DMS114 treated with DMSO at 0.1 percent for 48 hours (cell line): Measurements from ENCODE around the gene COL13A1.

Experiments used
- DNase-seq: peaks from one replicate; lab custom pipeline; 2025; ENCODE audit not compliant: unreplicated experiment; lab: John Stamatoyannopoulos, UW

The COL13A1 gene

DNA sequence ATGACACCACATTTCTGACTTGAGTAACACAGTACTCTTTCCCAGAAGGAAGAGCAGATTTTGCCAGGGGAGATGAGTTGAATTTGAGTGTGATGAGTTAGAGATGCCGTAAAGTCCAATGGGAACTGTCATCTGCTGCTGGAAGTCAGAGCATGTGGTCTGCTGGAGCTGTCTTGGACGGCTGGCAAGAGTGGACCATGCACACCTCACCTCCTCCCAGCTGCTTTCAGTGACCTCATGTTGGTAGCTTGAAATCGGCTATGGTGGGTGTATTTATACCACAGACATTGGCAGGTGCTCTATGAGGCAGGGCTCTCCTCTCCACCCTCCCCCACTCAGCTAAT, 82.3 kb downstream of the COL13A1 start:
- DNase-seq = no peak

DNA sequence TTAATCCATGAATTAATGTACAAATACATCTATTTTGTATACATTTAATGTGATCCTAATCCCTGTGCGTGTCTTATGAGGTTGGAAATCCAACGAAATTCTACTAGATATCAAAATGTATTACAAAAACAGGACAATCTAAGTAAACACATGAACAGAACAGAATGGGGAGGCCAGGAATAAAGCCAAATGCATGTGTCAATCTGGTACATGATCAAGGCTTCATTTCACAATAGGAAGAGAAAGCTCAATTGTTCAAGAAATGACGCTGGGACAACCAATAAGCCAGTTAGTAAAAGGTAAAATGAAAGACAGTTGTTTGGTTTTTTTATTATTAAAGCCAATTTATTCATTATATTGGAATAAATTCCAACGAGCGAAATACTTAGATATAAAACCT, 83.0 kb downstream of the COL13A1 start:
- DNase-seq = no peak

DNA sequence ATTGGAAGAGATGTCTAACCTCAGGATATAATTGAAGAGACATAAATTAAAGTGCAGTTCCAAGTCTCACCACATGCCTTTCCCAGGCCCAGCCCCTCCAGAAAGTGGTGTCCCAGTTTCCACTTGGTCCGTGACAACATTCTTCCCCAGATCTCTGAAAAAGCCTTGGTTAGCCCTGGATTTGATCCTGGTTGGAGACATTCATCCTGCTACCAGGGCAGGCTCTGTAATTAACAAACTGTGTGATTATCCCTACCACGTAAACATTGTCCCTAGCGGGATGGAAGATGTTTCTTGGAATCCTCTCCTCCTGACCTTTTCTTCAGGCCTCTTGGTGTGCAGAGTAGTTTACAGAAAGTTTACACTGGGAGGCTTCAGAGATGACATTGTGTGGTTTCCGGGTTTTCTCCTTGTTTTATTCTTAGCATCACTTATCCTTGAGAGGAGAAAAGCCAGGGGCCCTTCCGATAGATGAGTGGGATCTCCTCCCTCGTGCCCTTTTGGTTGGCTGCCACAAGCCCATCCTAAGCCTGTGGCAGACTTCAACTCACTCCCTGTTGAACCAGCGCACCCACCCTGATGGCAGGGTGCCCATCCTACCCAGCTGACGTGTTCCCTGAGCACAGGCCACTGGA, 83.8 kb downstream of the COL13A1 start:
- DNase-seq = peak; percentile 17

DNA sequence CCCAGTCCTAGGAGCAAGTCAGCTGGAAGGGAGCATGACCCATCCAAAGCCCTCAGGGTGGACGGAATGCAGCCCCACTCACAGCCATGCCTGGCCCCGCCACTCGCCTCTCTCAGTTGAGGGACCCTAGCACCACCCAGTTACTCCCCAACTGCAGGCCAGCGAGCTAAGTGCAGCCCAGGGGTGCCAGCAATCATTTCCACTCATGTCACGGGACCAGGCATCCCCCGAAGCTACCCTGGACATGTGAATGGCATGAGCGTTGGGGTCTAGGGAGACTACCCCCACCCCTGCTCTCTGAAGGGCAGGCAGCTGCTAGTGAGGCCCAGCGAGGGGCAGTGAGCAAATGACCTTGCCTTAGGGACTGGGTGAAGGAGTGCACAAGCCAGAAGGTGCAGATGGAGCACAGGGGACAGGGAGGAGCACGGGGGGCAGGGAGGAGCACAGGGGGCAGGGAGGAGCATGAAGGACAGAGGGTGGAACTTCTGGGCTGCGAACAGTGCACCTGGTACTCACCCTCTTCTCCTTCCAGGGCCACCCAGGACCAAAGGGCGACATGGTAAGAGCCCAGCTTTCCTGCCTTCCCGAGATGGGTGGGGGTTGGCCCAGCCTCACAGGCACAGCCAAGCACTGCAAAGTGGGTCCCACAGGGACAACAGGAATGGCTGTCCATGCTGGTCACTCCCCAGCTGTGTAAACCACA, 87.3 kb downstream of the COL13A1 start:
- no peak for DNase-seq

DNA sequence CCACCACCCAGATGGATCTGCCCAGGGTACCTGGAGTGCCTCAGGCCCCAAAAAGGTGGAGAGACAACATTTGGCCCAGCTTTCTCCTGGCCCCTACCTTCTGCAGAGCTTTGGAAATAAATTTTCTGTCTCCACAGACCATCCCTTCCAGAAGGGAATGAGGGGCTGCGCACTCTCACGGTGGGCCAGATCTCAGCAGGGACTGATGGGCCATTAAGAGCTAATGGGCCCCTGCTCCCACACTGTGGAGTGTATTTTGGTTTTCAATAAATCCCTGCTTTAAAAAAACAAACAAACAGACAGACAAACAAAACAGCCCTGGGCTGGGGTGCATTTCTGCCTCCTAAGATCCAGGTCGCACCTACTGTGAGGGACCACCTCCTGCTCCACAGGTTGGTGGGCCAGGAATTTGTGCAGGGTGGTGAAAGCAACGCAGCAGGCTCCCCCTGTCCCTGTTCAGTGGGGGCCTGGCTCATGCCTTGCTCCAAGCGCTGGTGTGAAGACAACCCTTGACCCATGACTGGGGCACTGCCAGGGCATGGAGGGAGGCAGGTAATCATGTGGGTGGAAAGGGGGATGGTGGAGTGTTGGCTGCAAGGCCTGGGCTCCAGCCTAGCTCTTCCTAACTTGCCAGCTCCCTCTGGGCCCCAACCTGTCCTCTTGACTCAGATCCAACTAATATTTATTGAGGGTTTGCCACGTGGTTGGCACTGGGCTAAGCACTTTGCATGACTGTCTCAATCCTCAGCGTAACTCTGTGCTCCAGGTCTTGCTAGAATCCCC, 88.5 kb downstream of the COL13A1 start:
- DNase-seq = no peak

DNA sequence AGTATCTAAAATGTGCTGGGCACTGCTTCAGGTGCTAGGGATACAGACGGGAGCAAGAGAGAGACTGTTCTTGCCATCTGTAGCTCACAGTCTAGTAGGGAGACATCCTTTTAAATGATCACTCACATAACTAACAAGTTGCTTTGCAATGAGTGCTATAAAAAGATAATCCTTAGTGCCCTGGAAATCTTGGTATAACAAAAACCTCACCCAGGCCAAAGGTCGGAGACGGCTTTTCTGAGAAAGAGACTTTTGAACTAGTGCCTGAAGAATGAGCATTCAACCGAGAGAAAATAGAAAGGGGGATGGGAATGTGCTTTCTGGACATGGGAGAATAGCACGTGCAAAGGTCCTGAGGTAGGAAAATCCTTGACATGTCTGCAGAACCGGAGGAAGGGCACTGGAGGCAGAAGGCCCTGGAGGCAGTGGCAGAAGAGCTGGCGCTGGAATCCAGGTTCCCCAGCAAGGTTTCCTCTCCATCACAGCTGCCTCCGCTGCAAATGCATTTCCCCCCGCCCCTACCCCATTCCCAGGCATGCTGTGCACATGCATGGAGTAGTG, 89.4 kb downstream of the COL13A1 start:
- no peak for DNase-seq

DNA sequence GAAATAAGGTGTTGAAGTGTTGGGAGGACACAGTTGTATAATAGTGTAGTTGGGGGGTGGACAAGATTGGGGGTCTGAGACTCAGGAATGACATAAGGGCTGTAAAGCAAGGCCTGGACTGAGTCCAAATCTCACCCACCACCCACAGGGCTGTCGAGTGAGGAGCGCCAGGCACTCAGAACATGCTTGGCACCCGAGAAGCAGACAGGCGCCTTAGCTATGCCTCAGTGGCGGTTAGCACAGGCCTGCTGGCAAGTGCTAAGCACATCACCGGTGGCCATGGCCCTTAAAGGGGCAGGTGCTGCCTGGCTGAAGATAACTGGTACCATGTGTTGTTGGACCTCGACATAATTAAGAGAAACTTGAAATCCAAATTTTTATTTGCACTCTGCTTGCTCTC, 90.7 kb downstream of the COL13A1 start:
- no peak for DNase-seq

DNA sequence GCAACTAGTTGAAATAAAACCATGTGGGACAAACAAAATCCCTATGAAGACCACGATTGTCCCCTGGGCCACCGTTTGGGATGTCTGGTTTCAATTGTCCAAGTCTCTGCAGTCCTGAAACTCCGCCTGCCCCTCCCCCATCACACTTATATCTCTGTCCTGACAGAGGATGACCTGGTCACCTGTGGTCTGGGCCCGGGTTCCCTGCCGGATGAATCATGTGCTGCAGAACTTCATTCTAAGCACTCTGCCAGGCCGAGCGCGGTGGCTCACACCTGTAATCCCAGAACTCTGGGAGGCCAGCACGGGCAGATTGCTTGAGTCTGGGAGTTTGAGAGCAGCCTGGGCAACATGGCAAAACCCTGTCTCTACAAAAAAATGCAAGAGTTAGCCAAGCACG, 91.1 kb downstream of the COL13A1 start:
- no peak for DNase-seq

DNA sequence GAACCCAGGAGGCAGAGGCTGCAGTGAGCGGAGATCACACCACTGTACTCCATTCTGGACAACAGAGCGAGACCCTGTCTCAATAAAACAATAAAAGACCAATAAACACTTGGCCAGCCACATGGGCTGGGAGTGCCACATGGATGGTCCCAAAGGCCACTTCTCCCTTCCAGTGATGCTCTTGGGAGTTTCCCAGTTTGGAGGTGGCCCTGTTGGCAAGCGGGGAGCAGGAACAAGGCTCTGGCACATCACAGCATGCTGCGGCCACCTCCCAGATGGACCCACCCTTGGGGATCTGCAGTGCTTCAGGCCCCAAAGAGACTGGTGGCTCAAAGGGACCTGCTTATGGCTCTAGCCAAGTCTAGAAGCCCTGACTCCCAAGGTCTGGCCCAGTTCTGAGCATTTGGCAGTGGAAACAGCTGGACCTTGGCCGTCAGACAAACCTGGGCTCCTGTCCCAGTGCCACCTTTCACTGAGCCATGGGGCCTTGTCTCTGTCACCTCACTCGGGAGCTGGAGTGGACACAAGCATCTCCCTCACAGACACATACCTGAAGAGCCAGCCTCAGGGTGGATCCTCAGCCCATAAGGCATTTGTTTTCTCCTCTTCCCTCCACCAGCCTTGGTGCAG, 91.7 kb downstream of the COL13A1 start:
- DNase-seq = no peak

DNA sequence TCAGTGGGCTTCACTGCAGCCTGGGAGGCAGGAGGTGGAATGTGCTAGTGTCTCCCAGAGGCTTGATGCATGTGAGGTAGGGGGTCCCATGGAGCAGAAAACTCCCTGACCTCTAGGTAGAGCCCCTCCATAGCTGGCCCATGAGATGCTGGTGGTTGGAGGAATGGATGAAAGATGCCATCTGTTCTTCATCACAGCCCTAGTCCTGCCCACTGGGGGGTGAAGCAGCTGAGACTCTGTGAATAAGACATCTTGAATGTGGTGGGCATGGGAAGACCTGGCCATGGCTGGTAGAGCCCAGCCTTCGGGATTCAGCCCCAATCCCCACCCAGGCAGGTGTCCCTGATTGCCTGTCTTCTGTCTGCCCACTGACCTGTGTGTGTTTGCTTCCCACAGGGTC, 92.5 kb downstream of the COL13A1 start:
- DNase-seq = peak; percentile 15

DNA sequence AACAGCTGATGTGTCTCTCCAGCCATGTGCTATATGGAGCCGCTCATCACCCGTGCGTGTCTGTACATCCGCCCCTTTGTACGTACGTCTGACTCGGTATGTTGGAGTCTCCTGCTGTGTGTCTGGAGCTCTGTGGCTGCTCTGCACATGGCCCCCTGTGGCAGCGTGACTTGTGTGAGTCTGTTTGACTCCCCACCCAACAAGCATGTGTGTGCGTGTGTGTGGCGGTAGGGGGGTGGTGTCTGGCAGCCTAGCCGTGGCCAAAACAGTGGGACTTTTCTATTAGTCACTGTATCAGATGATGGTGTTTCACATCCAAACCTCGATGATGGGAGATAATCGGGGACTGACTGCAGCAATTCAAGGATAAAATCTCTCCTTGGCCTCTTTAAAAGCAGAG, 94.1 kb downstream of the COL13A1 start:
- DNase-seq = no peak

DNA sequence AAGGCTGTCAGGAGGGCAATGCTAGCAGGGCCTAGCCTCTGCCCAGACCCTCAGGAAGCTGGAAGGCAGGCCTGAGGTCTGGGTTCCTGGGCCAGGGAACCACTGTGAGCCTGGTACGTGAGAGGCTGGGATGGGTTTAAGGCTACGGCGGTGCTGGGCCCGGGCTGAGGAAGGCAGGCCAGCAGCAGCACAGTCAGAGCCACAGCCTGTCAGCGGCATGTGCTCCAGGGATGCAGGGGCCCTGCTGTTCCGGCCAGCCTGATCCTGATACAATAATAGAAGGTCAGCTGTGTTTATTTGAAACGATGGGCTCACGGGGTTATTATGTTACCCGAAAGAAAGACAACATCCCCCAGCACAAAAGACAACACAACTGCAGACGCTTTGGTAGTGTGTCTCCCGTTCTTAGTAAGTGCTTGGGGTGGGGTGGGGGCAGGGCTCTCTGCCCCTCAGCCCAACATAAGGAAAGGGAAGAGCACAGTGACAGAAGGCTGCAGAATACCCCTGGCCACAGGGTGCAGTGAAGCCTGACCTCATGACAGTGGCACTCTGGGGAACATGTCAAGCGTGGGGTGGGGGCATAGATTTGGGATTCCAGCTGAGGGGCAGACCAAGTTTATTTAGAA, 95.0 kb downstream of the COL13A1 start:
- no peak for DNase-seq

DNA sequence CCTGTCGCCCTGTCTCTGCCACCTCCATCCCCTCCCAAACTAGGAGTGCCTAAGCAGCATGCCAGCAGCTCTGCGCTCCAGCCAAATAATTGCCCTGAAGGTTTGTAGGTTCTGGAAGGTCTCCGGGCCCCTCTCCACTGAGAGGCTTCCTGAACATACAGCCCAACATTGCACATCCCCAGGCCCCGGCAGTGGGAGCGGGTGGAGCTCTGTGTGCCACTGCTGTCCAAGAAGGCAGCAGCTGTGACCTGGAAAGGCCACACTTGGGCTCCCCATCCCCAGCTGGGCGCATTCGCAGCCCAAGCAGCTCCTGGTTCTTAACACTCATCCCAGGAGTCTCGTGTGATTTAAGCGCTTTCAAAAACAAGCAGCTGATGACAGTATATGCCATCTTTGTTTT, 95.7 kb downstream of the COL13A1 start:
- no peak for DNase-seq

DNA sequence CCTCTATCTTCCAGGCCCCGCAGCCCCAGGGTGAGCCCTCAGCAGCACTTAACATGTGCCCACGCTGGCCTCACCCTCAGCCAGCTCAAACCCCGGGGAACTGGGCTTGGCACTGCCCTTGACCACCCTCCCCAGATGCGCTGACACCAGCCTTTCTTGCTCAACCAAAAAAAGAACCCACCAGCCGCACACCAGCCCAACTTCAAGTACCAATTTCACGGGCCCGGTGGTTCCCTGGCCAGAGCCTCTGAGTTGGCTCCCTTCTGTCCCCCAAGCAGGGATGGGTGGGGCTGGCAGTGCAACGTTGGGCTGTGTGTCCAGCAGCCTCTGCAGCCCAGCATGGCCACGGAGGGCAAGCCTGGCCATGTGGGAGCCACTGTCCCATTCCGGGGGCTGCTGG, 96.3 kb downstream of the COL13A1 start:
- DNase-seq = no peak

DNA sequence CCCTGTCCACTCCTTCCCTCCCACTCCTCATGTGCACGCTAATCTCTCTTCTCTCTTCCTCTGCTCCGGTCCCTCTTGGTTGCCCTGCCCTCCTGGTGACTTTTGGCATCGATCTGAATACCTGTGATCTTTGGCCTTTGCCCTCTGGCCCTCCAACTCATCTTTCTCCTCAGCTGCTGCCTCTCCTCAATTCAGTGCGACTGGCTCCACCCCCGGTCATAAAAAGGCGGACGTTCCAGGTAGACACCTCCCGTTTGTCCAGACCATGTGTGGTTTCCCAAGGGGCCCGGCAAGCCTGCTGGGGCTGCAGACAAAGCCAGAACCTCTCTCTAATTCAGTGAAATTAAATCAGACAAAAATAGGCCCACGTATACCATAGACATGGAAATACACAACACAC, 96.8 kb downstream of the COL13A1 start:
- DNase-seq = no peak

DNA sequence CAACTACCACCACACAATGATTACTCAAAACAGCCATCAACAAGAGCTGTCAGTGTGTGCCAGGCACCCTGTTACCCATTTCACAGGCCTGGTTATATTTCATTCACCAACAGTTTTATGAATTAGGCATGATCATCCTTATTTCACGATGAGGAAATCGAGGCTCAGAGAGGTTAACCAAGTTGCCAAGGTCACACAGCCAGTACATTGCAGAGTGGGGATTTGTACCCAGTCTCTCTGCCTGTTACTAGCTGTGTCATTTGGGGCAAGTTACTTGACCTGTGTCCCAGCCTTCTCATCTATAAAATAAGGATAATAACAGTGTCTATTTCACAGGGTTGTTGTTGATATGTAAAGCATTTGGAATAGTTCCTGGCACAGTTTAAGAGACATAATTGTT, 97.2 kb downstream of the COL13A1 start:
- no peak for DNase-seq

DNA sequence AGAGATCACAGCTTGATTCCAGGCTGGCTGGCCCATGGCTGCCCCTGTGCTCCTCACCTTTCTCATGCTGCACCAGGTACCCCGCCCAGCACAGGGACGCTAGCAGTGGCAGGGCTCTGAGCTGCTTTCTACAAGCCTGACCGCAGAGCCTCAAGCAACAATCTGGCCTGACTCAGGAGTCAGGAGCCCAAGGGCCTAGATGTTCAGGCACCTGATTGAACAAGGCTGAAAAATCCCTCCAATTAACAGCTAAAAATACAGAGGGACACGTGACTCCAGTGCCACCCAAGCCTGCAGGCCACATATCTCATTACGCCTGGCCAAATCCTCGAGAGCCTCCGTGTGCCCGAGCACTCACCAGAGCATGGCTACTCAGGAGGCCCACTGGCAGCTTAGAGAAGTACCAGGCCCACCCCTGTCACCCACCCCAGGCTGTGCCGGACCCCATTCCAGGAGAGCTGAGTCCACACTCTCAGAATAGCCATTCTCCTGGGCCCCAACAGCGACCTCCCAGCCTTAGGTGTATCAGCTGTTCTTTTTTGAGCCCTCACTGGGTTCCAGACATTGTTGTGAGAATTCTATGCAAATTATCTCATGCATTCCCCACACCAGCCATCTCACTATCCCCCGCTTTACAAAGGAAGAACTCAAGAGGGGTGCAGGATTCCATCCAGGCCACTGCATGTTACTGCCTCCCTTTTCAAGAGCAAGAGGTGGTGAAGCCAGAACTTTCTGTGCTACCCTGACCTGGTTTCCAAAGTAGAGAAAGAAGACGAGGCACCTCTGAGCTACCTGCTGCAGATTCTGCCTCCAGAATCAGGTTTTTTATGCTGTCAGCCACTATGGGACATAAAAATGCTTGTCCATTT, 98.3 kb downstream of the COL13A1 start:
- no peak for DNase-seq

DNA sequence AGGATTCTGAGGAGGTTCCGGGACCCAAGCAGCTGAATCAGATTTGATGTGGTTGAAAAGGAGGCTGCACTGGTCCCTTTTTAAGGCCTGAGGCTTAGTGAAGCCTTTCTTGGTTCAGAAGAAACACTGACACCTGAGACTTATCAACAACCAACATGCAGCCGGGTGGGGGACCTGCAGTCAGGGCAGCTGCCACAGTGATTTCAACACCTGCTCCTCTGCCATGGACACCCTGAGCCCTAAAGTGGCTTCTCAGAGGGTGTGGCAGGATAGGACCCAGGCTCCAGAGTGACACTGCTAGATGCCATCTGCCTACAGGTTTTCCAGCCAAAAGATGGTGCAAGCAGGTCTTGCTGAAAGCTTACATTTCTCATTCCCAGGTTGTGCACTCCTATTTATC, 99.3 kb downstream of the COL13A1 start:
- DNase-seq = no peak

DNA sequence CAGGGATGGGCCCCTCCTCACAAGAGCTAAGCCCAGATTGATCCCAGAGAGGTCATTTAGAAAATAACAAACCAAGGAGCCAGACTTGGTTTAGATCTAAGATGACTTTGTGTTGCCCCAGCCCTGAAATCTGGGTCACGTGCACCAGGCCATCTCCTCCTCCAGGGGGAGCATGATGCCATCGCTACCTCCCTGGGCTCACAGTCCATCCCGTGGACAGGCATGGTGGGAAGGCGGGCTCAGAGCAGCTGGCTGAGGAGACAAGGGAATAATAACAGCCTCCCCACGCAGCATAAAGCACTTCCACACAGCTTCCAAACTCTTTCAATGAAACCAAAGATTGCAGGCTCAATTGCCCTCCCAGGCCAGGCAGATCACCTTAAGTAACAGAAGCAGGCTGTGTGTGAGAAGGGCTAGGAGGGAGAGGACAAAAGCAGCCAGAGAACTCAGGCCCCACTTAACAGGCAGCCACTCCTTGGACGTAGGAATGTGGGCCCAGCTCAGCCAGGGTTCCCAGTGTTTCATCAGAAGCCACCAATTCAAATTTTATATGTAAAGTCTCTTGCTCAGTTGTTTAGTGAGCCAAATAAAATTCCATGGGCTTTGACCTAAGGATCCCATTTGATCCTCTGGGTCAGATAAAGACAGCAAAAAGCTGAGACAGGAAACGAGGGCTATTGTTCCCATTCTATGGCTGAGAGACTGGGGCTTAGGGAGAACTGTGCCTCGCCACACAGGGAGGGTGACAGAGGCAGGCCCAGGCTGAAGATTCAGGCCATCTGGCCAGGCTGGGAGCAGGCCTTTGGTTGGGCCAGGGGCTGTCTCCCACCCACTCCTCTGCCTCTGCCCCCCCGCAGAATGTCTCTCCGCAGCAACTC, 100.2 kb downstream of the COL13A1 start:
- peak; percentile 33 for DNase-seq
